GM20431 (cell line): ENCODE measurements around the gene KRTAP5-8.
"Not testable (repeated sequence)": the region's sequence is repeated elsewhere in the genome, so short reads cannot be mapped to it uniquely, and the experiment has no call there.

ENCODE experiments used
- in situ Hi-C: fragments of 300-500 bp; cut with MseI, MboI; formaldehyde crosslinking; loops from one replicate; pipeline ENCODE4 v1.15.0; 2020; ENCODE audit warnings: low sequenced_read_pairs; ENCODE audit not compliant: unreplicated experiment

Gene KRTAP5-8

DNA sequence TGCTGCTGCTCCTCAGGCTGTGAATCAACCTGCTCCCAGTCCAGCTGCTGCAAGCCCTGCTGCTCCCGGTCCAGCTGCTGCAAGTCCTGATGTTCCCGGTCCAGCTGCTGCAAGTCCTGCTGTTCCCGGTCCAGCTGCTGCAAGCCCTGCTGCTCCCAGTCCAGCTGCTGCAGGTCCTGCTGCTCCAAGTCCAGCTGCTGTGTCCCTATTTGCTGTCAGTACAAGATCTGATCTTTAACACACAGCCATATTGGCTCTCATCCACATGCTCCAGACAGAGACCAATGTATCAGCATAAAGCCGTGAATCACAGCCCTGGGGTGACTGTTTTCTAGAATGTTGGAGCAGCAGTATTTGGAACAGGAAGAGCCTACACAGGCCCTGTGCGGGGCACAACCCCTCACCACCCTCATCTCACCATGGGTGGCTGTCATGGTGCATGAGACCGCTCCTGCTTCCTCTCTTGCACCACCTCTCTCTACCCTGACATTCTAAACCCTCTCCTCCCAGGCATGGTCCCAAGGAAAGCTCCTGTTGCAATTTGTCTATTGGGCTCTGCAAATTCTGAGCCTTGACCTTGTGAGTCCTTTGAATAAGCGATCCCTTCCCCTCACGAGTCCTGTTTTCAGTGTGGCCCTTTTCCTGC is 31.0 kb downstream of the KRTAP5-8 start:
- in situ Hi-C loops, result no loop called here

DNA sequence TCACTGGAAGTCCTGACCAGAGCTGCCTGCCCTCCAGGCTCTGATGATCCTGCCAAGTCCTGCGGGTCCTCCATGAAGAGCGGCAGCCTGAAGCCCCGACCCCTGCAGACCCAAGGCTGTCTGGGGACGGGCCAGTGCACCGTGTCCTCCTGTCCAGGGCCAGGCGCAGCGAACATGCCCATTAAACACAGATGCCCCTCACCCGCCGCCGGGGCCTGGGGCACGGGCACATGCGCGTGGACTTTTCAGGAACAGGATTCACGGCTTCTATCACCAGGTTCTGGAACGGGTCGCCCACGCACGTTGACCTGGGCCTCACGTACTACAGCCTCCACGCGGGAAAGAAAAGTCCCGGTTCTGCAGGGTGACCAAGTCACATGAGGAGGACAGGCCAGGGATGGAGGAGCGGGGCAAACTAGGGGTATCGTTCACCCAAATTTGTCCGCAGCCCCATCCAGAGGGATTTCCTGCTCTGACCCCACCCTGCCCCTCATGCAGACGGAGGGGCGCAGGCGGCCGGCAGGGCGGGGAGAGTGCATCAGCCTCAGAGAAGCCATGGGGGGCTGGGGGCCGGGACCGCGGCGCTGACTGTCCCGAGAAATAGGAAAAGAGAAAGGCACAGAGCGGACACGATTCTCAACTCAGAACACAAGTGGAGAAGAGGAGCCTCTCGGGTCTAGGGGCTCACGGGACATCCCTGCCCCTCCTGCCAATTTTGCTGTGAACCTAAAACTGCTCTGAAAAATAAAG is 33.5 kb downstream of the KRTAP5-8 start:
- in situ Hi-C loops, result not testable (repeated sequence)

DNA sequence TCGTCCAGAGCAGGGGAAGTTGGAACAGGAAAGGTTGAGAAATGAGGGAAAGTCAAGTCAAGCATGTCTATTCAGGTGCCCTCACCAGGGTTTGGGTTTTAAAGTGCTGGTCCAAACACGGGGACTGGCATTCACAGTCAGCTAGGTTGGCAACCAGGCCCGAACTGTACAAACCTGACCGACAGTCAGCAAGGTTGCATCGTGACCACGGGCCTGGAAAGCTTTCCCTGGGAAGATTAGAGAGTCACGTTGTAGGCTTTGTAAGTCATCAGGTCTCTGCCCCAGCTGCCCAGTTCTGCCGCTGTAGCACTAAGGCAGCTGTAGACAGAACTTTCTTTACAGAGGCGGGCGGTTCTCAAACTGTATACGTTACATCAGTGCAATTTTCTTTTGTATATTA is 35.0 kb downstream of the KRTAP5-8 start:
- in situ Hi-C loops, result no loop called here

DNA sequence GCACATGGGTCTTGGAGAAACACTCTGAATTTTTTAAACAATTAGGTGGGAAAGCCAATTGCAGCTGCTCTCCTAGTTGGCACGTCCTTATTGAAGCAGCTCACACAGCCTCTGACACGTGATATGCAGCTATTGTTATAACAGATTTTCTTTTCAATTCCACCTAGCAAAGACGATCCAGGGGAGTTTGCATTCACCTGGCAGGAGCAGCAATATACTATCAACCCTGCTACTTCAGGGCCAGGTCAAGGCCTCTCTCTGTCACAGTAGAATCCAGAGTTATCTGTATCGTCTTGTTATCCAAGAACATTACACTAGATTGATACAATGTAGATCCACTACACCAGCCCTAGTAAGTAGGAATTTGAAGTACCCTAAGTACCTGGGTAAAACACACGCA is 36.6 kb downstream of the KRTAP5-8 start:
- in situ Hi-C loops, result no loop called here

DNA sequence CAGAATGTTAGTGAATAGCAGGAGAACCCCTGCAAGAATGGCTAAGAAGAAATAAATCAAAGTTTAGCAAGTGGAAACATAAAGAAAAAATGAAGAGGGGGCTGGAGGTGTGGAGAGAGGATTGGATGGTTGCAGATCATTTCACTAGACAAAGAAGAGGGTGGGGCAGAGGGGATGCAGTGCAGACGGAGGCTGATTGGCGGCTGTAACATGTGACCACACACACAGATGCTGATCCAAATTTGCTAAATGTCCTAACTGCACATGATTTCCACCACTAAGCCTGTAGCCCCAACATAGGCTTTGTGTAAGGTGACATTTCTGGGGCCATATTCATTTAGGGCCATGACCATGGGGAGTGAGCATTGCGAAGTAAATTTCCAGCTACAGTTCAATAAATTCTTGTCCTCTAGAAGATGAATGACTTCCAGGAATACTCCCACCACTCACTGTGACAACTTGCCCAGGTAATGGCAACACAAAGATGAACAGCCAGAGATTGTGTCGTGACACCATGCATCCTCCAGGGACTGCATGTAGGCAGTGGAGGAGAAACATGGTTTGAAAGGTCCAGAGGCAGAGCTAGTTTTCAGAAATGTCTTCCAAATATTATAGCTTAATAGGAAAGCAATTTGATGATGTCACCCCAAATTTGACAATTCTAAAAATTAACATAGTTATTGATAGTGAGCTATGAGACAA is 38.0 kb downstream of the KRTAP5-8 start:
- in situ Hi-C loops, result no loop called here

DNA sequence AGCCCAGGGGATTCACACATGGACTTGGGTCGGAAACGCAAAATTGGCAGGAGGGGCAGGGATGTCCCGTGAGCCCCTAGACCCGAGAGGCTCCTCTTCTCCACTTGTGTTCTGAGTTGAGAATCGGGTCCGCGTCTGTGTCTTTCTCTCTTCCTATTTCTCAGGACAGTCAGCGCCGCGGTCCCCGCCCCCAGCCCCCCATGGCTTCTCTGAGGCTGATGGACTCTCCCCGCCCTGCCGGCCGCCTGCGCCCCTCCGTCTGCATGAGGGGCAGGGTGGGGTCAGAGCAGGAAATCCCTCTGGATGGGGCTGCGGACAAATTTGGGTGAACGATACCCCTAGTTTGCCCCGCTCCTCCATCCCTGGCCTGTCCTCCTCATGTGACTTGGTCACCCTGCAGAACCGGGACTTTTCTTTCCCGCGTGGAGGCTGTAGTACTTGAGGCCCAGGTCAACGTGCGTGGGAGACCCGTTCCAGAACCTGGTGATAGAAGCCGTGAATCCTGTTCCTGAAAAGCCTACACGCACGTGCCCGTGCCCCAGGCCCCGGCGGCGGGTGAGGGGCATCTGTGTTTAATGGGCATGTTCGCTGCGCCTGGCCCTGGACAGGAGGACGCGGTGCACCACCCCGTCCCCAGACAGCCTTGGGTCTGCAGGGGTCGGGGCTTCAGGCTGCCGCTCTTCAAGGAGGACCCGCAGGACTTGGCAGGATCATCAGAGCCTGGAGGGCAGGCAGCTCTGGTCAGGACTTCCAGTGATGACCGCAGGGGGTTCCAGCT is 39.1 kb downstream of the KRTAP5-8 start:
- in situ Hi-C loops, result not testable (repeated sequence)

DNA sequence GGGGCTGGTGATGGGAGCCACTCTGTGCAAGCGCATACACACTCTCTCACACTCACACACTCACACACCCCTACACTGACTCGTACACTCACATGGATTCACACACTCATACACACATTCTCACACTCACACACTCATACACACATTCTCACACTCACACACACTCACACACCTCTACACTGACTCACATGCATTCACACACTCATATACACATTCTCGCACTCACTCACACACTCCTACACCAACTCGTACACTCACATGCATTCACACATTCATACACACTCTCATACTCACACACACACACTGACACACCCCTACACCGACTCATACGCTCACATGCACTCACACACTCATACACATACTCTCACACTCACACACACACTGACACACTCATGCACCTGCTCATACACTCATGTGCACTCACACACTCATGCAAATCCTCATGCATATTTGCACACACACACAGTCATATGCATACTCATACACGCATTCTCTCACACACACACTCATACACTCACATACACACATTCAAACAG is 39.7 kb downstream of the KRTAP5-8 start:
- in situ Hi-C loops, result no loop called here

DNA sequence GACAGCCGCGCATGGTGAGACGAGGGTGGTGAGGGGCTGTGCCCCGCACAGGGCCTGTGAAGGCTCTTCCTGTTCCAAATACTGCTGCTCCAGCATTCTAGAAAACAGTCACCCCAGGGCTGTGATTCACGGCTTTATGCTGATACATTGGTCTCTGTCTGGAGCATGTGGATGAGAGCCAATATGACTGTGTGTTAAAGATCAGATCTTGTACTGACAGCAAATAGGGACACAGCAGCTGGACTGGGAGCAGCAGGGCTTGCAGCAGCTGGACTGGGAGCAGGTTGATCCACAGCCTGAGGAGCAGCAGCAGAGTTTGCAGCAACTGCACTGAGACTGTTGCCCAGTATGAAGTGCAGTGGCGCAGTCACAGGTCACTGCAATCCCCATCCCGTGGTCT is 41.7 kb downstream of the KRTAP5-8 start:
- in situ Hi-C loops, result not testable (repeated sequence)

DNA sequence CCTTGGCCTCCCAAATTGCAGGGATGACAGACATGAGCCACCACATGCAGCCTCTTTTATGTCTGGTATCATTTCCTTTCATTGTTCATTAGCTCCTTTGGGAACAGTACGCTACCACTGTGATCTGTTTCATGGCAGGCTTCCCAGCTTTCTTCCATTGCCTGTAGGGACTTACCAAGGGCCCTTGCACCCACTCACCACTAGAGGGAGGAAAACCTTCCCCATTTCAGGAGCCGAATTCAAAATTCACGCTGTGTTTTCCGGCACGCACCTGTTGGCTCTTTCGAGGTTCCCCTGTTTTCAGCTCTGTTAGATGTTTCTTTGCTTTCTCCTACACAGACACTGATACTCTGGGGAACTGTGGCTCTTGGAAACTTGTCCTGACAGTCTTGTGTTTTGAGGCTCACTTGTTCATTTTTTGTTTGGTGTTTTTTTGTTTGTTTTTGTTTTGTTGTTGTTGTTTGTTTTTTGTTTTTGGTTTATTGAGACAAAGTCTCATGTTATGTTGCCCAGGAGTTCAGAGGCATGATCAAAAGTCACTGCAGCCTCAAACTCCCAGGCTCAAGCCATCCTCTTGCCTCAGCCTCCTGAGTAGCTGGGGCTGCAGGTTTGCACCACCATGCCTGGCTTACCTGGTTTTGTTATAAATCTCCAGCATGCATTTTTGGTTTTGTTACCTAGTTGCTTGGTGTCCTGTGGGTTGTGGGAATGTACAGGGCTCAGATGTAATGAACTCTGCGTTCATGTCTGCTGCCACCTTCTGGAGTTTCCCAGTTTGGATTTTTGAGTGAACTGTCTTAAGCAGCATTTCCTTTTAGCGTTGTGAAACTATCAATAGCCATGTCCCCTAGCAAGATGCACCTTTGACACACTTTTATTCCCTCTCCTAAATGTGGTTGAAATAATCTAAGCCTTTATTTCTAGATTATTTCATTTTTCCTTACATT is 42.5 kb downstream of the KRTAP5-8 start:
- in situ Hi-C loops, result no loop called here

DNA sequence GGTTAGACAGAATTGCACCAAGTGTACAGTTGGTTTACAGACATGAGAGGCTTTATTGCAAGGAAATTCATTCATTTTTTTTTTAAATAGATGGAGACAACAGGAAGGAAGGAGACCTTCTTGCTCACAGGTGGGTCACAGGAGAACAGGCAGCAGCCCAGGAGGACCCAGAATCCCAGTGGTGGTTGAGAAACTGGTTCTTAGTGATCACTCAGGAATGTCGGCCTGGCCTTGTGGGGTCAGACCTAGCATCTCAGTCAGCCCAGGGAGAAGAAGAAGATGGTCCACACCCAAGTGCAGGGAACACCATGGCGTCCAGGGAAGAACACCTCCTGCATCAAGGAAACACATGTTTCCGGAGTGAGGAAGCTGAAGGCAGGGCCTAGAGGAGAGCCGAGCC is 44.0 kb downstream of the KRTAP5-8 start:
- in situ Hi-C loops, result no loop called here

DNA sequence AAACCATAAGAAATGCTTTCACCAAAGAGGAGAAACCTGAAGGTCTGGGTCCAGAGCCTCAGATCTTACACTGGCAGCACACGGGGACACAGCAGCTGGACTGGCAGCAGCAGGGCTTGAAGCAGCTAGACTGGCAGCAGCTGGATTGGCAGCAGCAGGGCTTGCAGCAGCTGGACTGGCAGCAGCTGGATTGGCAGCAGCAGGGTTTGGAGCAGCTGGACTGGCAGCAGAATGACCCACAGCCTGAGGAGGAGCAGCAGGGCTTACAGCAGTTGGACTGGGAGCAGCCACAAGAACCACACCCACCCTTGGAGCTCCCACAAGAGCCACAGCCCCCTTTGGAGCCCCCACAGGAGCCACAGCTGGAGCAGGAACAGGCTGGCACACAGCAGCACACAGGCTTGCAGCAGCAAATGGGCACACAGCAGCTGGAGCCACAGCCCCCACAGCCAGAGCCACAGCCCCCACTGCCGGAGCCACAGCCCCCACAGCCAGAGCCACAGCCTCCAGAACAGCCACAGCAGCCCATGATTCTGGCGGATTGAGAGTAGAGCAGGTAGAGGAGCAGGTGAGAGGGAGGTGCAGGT is 44.6 kb downstream of the KRTAP5-8 start, which contains the start of gene KRTAP5-11:
Gene KRTAP5-11 (minus strand): TSS at position 567 of the 587 bp plus-strand sequence. CDS start 38 bp downstream, at position 529.
- in situ Hi-C loops, result no loop called here

DNA sequence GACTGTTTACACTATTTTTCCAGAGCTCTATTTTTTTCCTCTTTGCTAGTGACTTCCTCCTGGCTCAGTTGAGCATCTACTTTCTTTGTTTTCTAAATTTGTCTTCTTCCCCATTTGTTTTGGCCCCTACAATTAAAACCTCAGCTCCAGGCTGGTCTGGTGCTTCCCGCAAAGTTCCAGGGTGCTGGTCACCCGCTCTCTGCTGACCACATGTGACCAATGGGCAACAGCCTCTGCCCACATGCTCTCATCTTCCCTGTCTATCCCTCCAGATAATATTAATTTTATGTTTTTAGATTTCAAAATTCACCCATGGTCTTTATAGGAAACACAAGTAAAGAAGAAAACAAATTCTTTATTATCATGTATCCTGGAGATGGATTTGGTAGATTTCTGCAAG is 45.1 kb downstream of the KRTAP5-8 start:
- in situ Hi-C loops, result not testable (repeated sequence)

DNA sequence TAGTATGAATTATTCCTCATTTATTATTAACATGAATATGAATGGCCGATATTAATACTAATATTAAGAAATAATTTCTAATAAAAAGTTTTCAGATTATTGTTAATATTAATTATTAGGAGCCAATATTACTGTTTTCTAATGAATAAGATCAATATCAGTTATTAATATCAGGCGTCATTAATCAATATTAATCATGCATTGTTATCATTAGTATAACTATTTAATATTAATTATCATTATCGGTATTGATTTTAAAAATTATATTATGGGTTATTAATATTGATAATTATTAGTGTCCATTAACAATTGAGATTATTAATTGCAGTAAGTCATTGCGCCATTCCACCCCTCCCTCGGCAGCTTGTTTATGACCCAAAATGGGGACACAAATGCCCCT is 47.8 kb downstream of the KRTAP5-8 start:
- in situ Hi-C loops, result not testable (repeated sequence)

DNA sequence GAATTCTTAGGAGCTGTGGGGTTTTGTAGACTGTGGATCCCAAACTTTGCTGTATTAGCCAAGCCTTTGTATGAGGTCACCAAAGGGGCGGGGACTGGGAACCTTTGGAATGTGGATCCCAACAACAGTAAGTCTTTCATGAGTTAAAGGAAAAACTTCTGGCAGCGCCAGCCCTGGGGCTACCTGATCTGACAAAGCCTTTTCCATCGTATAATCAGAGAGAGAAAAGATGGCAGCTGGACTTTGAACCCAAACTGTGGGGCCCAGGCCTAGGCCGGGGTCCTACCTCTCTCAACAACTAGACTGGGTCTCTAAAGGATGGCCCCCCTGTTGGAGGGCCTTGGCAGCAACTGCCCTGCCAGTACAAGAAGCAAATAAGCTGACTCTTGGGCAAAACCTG is 50.5 kb downstream of the KRTAP5-8 start:
- in situ Hi-C loops, result not testable (repeated sequence)
